ENCODE data around the gene ERLIN1.

ERLIN1 gene

GRCh38 chr10:100185364-100186252 is at the start of gene ERLIN1 (continued):
- TF ChIP-seq ZNF341 (tag by site-specific recombination; IDR thresholded peaks at IDR 0.05; ENCODE audit: low read depth), result peak; percentile 75
- peak; percentile 80 for TF ChIP-seq ZNF501 (tag by site-specific recombination; IDR thresholded peaks at IDR 0.05)
- peak; percentile 93 for TF ChIP-seq ZSCAN30 (tag by site-specific recombination; IDR thresholded peaks at IDR 0.05)
- no peak for TF ChIP-seq ZNF354C (tag by site-specific recombination; IDR thresholded peaks at IDR 0.05; ENCODE audit: borderline replicate concordance, low read depth)
- peak; percentile 94 for TF ChIP-seq KLF10 (tag by site-specific recombination; IDR thresholded peaks at IDR 0.05)
- TF ChIP-seq WT1 (tag by site-specific recombination; IDR thresholded peaks at IDR 0.05), result peak; percentile 34
- TF ChIP-seq SP3 (tag by site-specific recombination; IDR thresholded peaks at IDR 0.05), result peak; percentile 71
- TF ChIP-seq ZNF624 (tag by site-specific recombination; IDR thresholded peaks at IDR 0.05), result no peak
- TF ChIP-seq ZNF423 (tag by site-specific recombination; IDR thresholded peaks at IDR 0.05), result no peak
- TF ChIP-seq GLIS2 (tag by site-specific recombination; IDR thresholded peaks at IDR 0.05), result peak; percentile 79
- TF ChIP-seq ZFP37 (tag by site-specific recombination; IDR thresholded peaks at IDR 0.05), result 0 out of 2 replicates have a peak, but pooled peaks have one; percentile 14
- TF ChIP-seq ZSCAN23 (tag by site-specific recombination; IDR thresholded peaks at IDR 0.05), result peak; percentile 60; the same call in 1 of the 2 replicates
- TF ChIP-seq ZNF529 (tag by site-specific recombination; IDR thresholded peaks at IDR 0.05; ENCODE audit: insufficient replicate concordance), result no peak
- TF ChIP-seq ZBTB6 (tag by site-specific recombination; IDR thresholded peaks at IDR 0.05), result peak; percentile 9; the same call in 1 of the 2 replicates
- 0 out of 2 replicates have a peak, but pooled peaks have one; percentile 31 for TF ChIP-seq ZBTB10 (tag by site-specific recombination; IDR thresholded peaks at IDR 0.05)
- peak; percentile 87 for TF ChIP-seq ZBTB20 (tag by site-specific recombination; IDR thresholded peaks at IDR 0.05)
- TF ChIP-seq ZNF335 (tag by site-specific recombination; conservative IDR thresholded peaks at IDR 0.05), result peak; percentile 92
- TF ChIP-seq ZNF530 (tag by site-specific recombination; IDR thresholded peaks at IDR 0.05; ENCODE audit: low read depth), result no peak

DNA sequence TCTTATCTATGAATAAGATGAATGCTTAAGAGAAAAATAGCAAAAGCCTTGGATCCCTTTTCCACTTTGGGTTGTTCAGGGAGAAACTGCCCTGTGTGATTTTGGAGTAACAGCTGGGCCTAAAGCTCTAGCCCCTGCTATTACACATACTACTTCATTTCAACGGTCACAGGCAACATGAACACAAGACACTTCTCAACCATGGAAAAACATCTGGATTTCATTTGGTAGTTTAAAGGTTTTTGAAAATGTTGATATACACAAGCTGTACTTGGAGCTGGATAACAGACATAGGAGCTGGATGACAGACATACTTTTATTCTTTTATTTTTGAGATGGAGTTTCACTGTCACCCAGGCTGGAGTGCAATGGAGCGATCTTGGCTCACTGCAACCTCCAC is 46.3 kb upstream of the ERLIN1 start:
- ChIA-PET CTCF (interaction anchor here (1.6 kb wide), 1 partner anchor 9 kb away, joined by 6 read pairs; no protein-coding TSS in a partner anchor), POLR2A (no interaction called here)
- peaks cover 21 to 61% of the 10 kb centered on the region in 2 experiments for H3K36me3 ChIP-seq (ENCODE audit: control insufficient read depth in 2 of 2, insufficient read depth in 1 of 2, low read length in 2 of 2)
- H3K9me3 ChIP-seq (ENCODE audit: control insufficient read depth, insufficient read depth, low read depth, low read length), result no peaks in the 10 kb centered on the region
- no peak overlapping the region for H3K4me3 ChIP-seq (ENCODE audit: low read depth, low read length)
- H3K27ac ChIP-seq (ENCODE audit: extremely low read depth, low read depth, low read length), result no peak overlapping the region
- H3K4me1 ChIP-seq (ENCODE audit: control insufficient read depth, insufficient read depth, low read length), result peaks cover 5% of the 10 kb centered on the region; the same call in 1 of the 2 replicates
- TF ChIP-seq ZNF654 (tag by site-specific recombination; IDR thresholded peaks at IDR 0.05; ENCODE audit: low read depth) (no peak), ATF2 (tag by site-specific recombination; IDR thresholded peaks at IDR 0.05; ENCODE audit: low read depth) (no peak), ZFP37 (tag by site-specific recombination; IDR thresholded peaks at IDR 0.05) (no peak), ZNF335 (tag by site-specific recombination; conservative IDR thresholded peaks at IDR 0.05) (no peak), SCRT1 (tag by site-specific recombination; IDR thresholded peaks at IDR 0.05; ENCODE audit: borderline replicate concordance) (no peak), PRDM6 (tag by site-specific recombination; IDR thresholded peaks at IDR 0.05) (no peak), IKZF3 (tag by site-specific recombination; IDR thresholded peaks at IDR 0.05) (no peak), ZNF174 (tag by site-specific recombination; IDR thresholded peaks at IDR 0.05) (no peak), ZNF366 (tag by site-specific recombination; conservative IDR thresholded peaks at IDR 0.05) (no peak), GLI4 (tag by site-specific recombination; IDR thresholded peaks at IDR 0.05) (no peak), ZNF423 (tag by site-specific recombination; IDR thresholded peaks at IDR 0.05) (no peak), KLF9 (tag by site-specific recombination; IDR thresholded peaks at IDR 0.05; ENCODE audit: low read depth) (no peak)
- TF ChIP-seq, protein P1, sequence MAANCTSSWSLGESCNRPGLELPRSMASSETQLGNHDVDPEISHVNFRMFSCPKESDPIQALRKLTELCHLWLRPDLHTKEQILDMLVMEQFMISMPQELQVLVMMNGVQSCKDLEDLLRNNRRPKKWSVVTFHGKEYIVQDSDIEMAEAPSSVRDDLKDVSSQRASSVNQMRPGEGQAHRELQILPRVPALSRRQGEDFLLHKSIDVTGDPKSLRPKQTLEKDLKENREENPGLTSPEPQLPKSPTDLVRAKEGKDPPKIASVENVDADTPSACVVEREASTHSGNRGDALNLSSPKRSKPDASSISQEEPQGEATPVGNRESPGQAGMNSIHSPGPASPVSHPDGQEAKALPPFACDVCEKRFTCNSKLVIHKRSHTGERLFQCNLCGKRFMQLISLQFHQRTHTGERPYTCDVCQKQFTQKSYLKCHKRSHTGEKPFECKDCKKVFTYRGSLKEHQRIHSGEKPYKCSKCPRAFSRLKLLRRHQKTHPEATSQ (tag by site-specific recombination; IDR thresholded peaks at IDR 0.05), result no peak

Data from HEK293 (cell line).